Activated T-helper 2 cell treated with anti-CD3 and anti-CD28 coated beads, Interferon-gamma antibody, Interleukin-2, Interleukin-4, amounts not matched to agents 10 μg/mL and 5 μg/mL and 100 μg/mL, durations not matched to agents 14 hours and 24 hours and 36 hours (primary cell): ENCODE data around the gene REX1BD. TPM values are rescaled to one million over a fixed set of nuclear protein-coding genes. Genes with fewer than 3 reads are reported as not detected.

Experiments
- DNase-seq: peaks from one replicate; pipeline ENCODE4 v3.0.0; 2021; ENCODE audit warnings: low spot score
- H3K27ac Mint-ChIP-seq: one replicate; pipeline ENCODE4 v1.8.0; 2021; ENCODE audit warnings: mixed read lengths
- H3K27me3 Mint-ChIP-seq: one replicate; pipeline ENCODE4 v1.8.0; 2021; ENCODE audit warnings: low read depth, mixed read lengths
- H3K36me3 Mint-ChIP-seq: one replicate; pipeline ENCODE4 v1.8.0; 2021; ENCODE audit warnings: low read depth, mixed read lengths
- H3K4me1 Mint-ChIP-seq: one replicate; pipeline ENCODE4 v1.8.0; 2021; ENCODE audit warnings: low read depth, mixed read lengths
- H3K4me3 Mint-ChIP-seq: one replicate; pipeline ENCODE4 v1.8.0; 2021; ENCODE audit warnings: low read depth, mild to moderate bottlenecking, moderate library complexity, mixed read lengths
- H3K9me3 Mint-ChIP-seq: one replicate; pipeline ENCODE4 v1.8.0; 2021; ENCODE audit warnings: mixed read lengths
- intact Hi-C: fragments of 100-400 bp; cut with micrococcal nuclease; formaldehyde crosslinking; loops from one replicate; pipeline ENCODE4 v1.15.1; 2023
- total RNA-seq: library from RNA; stranded (reverse); gene quantifications from 2 replicates; pipeline ENCODE4 v1.2.3, GENCODE V29; 2022

The REX1BD gene
- total RNA-seq, 1 donor from 2014 or later, result 122 TPM

- Mint-ChIP-seq H3K36me3 (peaks cover 3% of the 10 kb centered on the region), H3K9me3 (no peaks in the 10 kb centered on the region), H3K4me3 (peak overlapping the region; percentile 85), H3K27me3 (peaks cover 5% of the 10 kb centered on the region), H3K27ac (peak overlapping the region; percentile 42), H3K4me1 (peaks cover 20% of the 10 kb centered on the region)
- DNase-seq, result no peak
- intact Hi-C loops, result loop anchor here (5.0 kb wide), 1 partner anchor 194 kb away; the partner anchor contains the start of gene UPF1
Observed at GRCh38 chr19:18637673-18638630, 49.4 kb downstream of the REX1BD start.

DNA sequence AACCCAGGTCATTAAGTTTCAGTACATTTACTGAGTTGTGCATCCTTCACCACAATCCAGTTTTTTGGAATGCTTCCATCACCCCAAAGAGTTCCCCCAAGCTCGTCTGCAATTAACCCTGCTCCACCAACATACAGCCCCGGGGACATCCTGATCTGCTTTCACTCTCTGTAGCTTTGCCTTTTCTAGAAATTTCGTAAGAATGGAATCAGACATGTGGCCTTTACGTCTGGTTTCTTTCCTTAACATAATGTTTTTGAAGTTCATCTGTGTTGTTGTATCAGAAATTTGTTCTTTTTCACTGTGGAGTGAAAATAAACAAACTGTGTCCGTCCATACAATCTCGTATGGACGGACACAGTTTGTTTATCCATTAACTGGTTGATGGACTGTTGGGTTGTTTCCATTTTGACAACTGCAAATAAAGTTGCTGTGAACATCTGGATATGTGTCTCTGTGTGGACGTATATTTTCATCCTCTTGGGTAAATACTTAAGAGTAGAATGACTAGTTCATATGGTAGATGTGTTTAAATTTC lies 51.2 kb downstream of the REX1BD start:
- peaks cover 2% of the 10 kb centered on the region for H3K27me3 Mint-ChIP-seq
- H3K9me3 Mint-ChIP-seq, result no peaks in the 10 kb centered on the region
- peaks cover 21% of the 10 kb centered on the region for H3K4me1 Mint-ChIP-seq
- H3K27ac Mint-ChIP-seq, result no peak overlapping the region
- DNase-seq, result no peak
- no peak overlapping the region for H3K4me3 Mint-ChIP-seq
- H3K36me3 Mint-ChIP-seq, result peaks cover 9% of the 10 kb centered on the region
- intact Hi-C loops, result loop anchor here (5.0 kb wide), 1 partner anchor 193 kb away; the partner anchor contains the start of gene UPF1

Other genes starting within 250 kb of the REX1BD start
- 24.9 and 29.4 TPM in 2 replicates for gene PGPEP1, start 248.2 kb upstream of the REX1BD start, total RNA-seq
- not detected in 2 replicates for gene GDF15, start 202.6 kb upstream of the REX1BD start, total RNA-seq
- not detected in 2 replicates for gene LRRC25, start 191.2 kb upstream of the REX1BD start, total RNA-seq
- 133 and 146 TPM in 2 replicates for gene SSBP4, start 169.4 kb upstream of the REX1BD start, total RNA-seq
- gene ISYNA1, start 150.7 kb upstream of the REX1BD start, total RNA-seq, result 15.1 and 20.3 TPM in 2 replicates
- gene ELL, start 66.7 kb upstream of the REX1BD start, total RNA-seq, result 27.0 and 27.5 TPM in 2 replicates
- 196 and 201 TPM in 2 replicates for gene FKBP8, start 45.2 kb upstream of the REX1BD start, total RNA-seq
- 132 and 141 TPM in 2 replicates for gene KXD1, start 30.9 kb upstream of the REX1BD start, total RNA-seq
- 1,564 and 1,579 TPM in 2 replicates for gene UBA52, start 16.9 kb upstream of the REX1BD start, total RNA-seq
- not detected in 2 replicates for gene CRLF1, start 18.0 kb downstream of the REX1BD start, total RNA-seq
- not detected in 2 replicates for gene TMEM59L, start 24.1 kb downstream of the REX1BD start, total RNA-seq
- 11.6 and 11.7 TPM in 2 replicates for gene KLHL26, start 48.2 kb downstream of the REX1BD start, total RNA-seq
- 6.4 and 7.0 TPM in 2 replicates for gene CRTC1, start 94.9 kb downstream of the REX1BD start, total RNA-seq
- not detected in 2 replicates for gene COMP, start 202.5 kb downstream of the REX1BD start, total RNA-seq
- gene UPF1, start 243.2 kb downstream of the REX1BD start, total RNA-seq, result 99.5 and 110 TPM in 2 replicates